OCI-LY7 (cell line): ENCODE results near the gene NALCN. TPM values are rescaled to one million over a fixed set of nuclear protein-coding genes. Genes with fewer than 3 reads are reported as not detected.

Experiments
- BruUV-seq: library from RNA; stranded (reverse); fragments of 400-500 nt; replicated peaks from 2 replicates; lab custom pipeline; 2021; lab: Mats Ljungman, UMichigan
- CTCF ChIA-PET: fragments of 300-600 bp; sonication (Branson Sonifier 250); formaldehyde crosslinking; loops from one replicate; lab custom pipeline; 2022; ENCODE audit warnings: antibody characterized with exemption; ENCODE audit not compliant: unreplicated experiment; lab: Charles Lee
- POLR2A ChIA-PET: fragments of 300-600 bp; sonication (Branson Sonifier 250); formaldehyde crosslinking; loops from one replicate; lab custom pipeline; 2022; ENCODE audit warnings: antibody characterized with exemption; lab: Charles Lee
- DNase-seq: peaks from one replicate; pipeline ENCODE4 v3.0.0-alpha.2; 2015; ENCODE audit warnings: low spot score
- H2AFZ ChIP-seq: fragments of 200-600 bp; sonication (generic), shearing (Covaris generic); 2 replicates; pipeline ENCODE4 v1.6.1; 2014; ENCODE audit warnings: mild to moderate bottlenecking, antibody characterized with exemption, low read length, moderate library complexity
- H3K27ac ChIP-seq: fragments of 200-600 bp; sonication (generic); 2 replicates; pipeline ENCODE4 v1.5.1; 2014; ENCODE audit warnings: mixed run types, low read depth, mild to moderate bottlenecking, moderate library complexity, low read length, inconsistent platforms; ENCODE audit not compliant: poor library complexity, severe bottlenecking
- H3K36me3 ChIP-seq: fragments of 200-600 bp; sonication (generic); 2 replicates; pipeline ENCODE4 v1.6.1; 2014; ENCODE audit warnings: mild to moderate bottlenecking, antibody characterized with exemption, low read length, moderate library complexity, mixed read lengths; ENCODE audit not compliant: insufficient read depth
- H3K4me1 ChIP-seq: fragments of 200-600 bp; sonication (generic); 2 replicates; pipeline ENCODE4 v1.5.1; 2014; ENCODE audit warnings: mild to moderate bottlenecking, low read length; ENCODE audit not compliant: insufficient read depth, poor library complexity, severe bottlenecking
- H3K4me2 ChIP-seq: fragments of 200-600 bp; sonication (generic); 2 replicates; pipeline ENCODE4 v1.6.1; 2014; ENCODE audit warnings: mild to moderate bottlenecking, low read length
- H3K4me3 ChIP-seq: fragments of 200-600 bp; sonication (generic); 2 replicates; pipeline ENCODE4 v1.5.1; 2014; ENCODE audit warnings: mild to moderate bottlenecking, low read depth, low read length; ENCODE audit not compliant: poor library complexity, severe bottlenecking
- H3K79me2 ChIP-seq: fragments of 200-600 bp; sonication (generic); 2 replicates; pipeline ENCODE4 v1.6.1; 2016; ENCODE audit warnings: low read depth, mild to moderate bottlenecking, low read length, moderate library complexity, mixed read lengths; ENCODE audit not compliant: insufficient read depth
- H3K9me2 ChIP-seq: fragments of 200-600 bp; sonication (generic); 2 replicates; pipeline ENCODE4 v1.6.1; 2016; ENCODE audit warnings: mild to moderate bottlenecking, low read length, mixed read lengths; ENCODE audit not compliant: insufficient read depth
- H3K9me3 ChIP-seq: fragments of 200-600 bp; sonication (generic); 2 replicates; pipeline ENCODE4 v1.6.1; 2014; ENCODE audit warnings: mild to moderate bottlenecking, mixed run types, low read length, mixed read lengths
- H4K20me1 ChIP-seq: fragments of 200-600 bp; sonication (generic); 2 replicates; pipeline ENCODE4 v1.6.1; 2014; ENCODE audit warnings: mild to moderate bottlenecking, antibody characterized with exemption, low read length, moderate library complexity, mixed read lengths; ENCODE audit not compliant: insufficient read depth
- EZH2phosphoT487 ChIP-seq: fragments of 200-600 bp; sonication (generic); IDR thresholded peaks from 2 replicates; pipeline ENCODE4 v1.6.1; 2018; ENCODE audit warnings: low read depth, borderline replicate concordance, mild to moderate bottlenecking, mixed run types, antibody characterized with exemption, low read length, moderate library complexity, mixed read lengths
- intact Hi-C: fragments of 100-400 bp; cut with micrococcal nuclease; formaldehyde crosslinking; loops from one replicate; pipeline ENCODE4 v1.10.0; 2022; ENCODE audit not compliant: unreplicated experiment
- total RNA-seq, 2 experiments: library from RNA; depleted of rRNA in 1 of 2; stranded (reverse); fragments of >200 nt in 1 of 2; shearing (Covaris generic) in 1 of 2; gene quantifications; 2 replicates each; pipeline ENCODE4 v1.2.3, GENCODE V29; 2014 to 2022
- TF ChIP-seq, protein P1 (sequence below): fragments of 200-600 bp; sonication (generic); conservative IDR thresholded peaks from 2 replicates; pipeline ENCODE4 v1.5.1; 2014; ENCODE audit warnings: mild to moderate bottlenecking, antibody characterized with exemption, low read length, moderate library complexity, mixed read lengths

The NALCN gene
- total RNA-seq, 2 experiments from 2014 or later = not detected

DNA sequence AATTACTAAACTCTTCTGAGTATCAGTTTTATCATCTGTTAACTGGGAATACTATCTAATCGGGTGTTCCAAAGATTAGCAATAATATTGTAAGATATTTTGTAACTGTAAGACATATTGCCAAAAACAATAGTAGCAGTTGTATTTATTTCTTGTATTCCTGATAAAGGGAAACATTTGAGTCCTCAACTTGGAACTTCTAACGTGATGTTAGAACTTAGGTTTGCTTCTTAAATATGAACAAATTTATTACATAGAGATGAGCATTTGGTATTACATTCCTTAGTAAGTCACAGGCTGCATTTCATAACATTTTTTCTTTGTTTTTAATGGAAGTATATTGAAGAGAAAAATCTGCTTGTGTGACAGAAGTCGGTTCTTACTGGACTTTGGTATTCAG is 225.3 kb downstream of the NALCN start:
- no peaks in the 10 kb centered on the region for H3K4me1 ChIP-seq
- POLR2A ChIA-PET = no interaction called here
- H3K9me3 ChIP-seq = no peaks in the 10 kb centered on the region
- H4K20me1 ChIP-seq = no peaks in the 10 kb centered on the region
- intact Hi-C loops = no loop called here
- H3K79me2 ChIP-seq = no peaks in the 10 kb centered on the region
- H3K4me2 ChIP-seq = no peak overlapping the region
- no peak overlapping the region for H2AFZ ChIP-seq
- no peaks in the 10 kb centered on the region for H3K36me3 ChIP-seq
- no TSS peak for BruUV-seq
- H3K27ac ChIP-seq = no peak overlapping the region
- no peaks in the 10 kb centered on the region for H3K9me2 ChIP-seq
- no peak overlapping the region for H3K4me3 ChIP-seq
- no peak for TF ChIP-seq EZH2phosphoT487
- TF ChIP-seq, protein P1, sequence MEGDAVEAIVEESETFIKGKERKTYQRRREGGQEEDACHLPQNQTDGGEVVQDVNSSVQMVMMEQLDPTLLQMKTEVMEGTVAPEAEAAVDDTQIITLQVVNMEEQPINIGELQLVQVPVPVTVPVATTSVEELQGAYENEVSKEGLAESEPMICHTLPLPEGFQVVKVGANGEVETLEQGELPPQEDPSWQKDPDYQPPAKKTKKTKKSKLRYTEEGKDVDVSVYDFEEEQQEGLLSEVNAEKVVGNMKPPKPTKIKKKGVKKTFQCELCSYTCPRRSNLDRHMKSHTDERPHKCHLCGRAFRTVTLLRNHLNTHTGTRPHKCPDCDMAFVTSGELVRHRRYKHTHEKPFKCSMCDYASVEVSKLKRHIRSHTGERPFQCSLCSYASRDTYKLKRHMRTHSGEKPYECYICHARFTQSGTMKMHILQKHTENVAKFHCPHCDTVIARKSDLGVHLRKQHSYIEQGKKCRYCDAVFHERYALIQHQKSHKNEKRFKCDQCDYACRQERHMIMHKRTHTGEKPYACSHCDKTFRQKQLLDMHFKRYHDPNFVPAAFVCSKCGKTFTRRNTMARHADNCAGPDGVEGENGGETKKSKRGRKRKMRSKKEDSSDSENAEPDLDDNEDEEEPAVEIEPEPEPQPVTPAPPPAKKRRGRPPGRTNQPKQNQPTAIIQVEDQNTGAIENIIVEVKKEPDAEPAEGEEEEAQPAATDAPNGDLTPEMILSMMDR = no peak
- CTCF ChIA-PET = no interaction called here
- DNase-seq = no peak

DNA sequence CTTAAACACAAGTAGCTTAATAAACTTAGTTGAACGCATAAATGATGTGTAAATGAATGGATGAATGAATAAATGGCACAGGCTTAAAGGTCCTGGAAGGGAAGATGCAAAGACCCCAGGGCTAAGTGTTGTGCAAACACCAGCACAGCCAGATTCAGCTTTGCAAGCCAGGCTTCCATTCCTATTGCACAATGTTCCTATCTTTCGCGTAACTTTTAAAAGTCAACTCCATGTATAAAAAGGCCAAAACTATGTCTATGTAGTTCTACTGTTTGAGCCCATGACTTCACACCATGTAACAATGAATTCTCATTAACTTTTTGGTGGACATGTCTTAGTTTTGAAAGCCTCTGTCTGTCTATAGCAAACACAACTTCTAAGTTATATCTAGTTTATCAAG is 226.0 kb downstream of the NALCN start:
- H3K36me3 ChIP-seq = no peaks in the 10 kb centered on the region
- no peak overlapping the region for H3K4me3 ChIP-seq
- no peak overlapping the region for H3K4me2 ChIP-seq
- BruUV-seq = no TSS peak
- H3K27ac ChIP-seq = no peak overlapping the region
- H3K79me2 ChIP-seq = no peaks in the 10 kb centered on the region
- no peaks in the 10 kb centered on the region for H4K20me1 ChIP-seq
- H3K9me2 ChIP-seq = no peaks in the 10 kb centered on the region
- no peak overlapping the region for H2AFZ ChIP-seq
- TF ChIP-seq, protein P1 = no peak
- no peak for TF ChIP-seq EZH2phosphoT487
- H3K4me1 ChIP-seq = no peaks in the 10 kb centered on the region
- intact Hi-C loops = no loop called here
- no peak for DNase-seq
- ChIA-PET CTCF (no interaction called here), POLR2A (no interaction called here)
- H3K9me3 ChIP-seq = no peaks in the 10 kb centered on the region

DNA sequence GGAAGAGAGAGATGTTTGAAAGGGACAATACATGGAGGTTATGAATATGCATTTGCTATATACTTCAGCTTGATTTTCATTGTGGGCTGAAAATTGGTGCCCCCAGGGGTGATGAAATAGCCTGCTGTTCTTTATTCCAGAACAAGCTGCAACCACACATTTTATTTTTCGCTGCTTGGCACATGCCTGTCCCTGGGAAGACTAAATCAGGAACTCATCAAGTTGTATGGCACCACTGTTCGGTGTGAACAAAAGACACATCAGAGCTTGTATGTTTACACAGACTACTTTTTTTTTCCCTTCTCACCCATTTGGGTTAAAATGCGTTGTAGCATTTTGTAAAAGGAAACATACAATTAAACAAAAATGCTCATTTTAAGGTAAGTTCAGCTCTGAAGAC is 230.7 kb downstream of the NALCN start:
- no peak overlapping the region for H3K4me2 ChIP-seq
- CTCF ChIA-PET = no interaction called here
- POLR2A ChIA-PET = no interaction called here

More for the DNA sequence above, 230.7 kb downstream of the NALCN start:
- Histone ChIP-seq H3K9me3 (no peaks in the 10 kb centered on the region), H3K79me2 (no peaks in the 10 kb centered on the region), H4K20me1 (no peaks in the 10 kb centered on the region), H2AFZ (no peak overlapping the region), H3K36me3 (no peaks in the 10 kb centered on the region), H3K27ac (no peak overlapping the region), H3K4me3 (no peak overlapping the region), H3K4me1 (no peaks in the 10 kb centered on the region), H3K9me2 (no peaks in the 10 kb centered on the region)
- DNase-seq = no peak
- TF ChIP-seq, protein P1 = no peak
- no peak for TF ChIP-seq EZH2phosphoT487
- intact Hi-C loops = no loop called here
- BruUV-seq = no TSS peak
